Neutrophil (primary cell): ENCODE results near the gene C2orf42.
A peak's percentile ranks its signal among the peaks of the same experiment; 100 is the strongest.
"Not testable (repeated sequence)": the region's sequence is repeated elsewhere in the genome, so short reads cannot be mapped to it uniquely, and the experiment has no call there.

Experiments
- H3K27ac ChIP-seq: fragments of 200-600 bp; sonication (generic); 2 replicates; pipeline ENCODE4 v1.5.1; 2016; ENCODE audit warnings: mild to moderate bottlenecking, moderate library complexity
- H3K27me3 ChIP-seq: fragments of 200-600 bp; sonication (generic); 2 replicates; pipeline ENCODE4 v1.6.0; 2016; ENCODE audit warnings: mild to moderate bottlenecking
- H3K36me3 ChIP-seq: fragments of 200-600 bp; sonication (generic); 2 replicates; pipeline ENCODE4 v1.5.1; 2017
- H3K4me1 ChIP-seq, 2 experiments: fragments of 200-600 bp in 1 of 2; sonication (generic) in 1 of 2; 1 replicate in 1 of 2; 2 replicates in 1 of 2; pipeline versions ENCODE4 v1.5.1 to v1.6.1; 2013 to 2016; ENCODE audit warnings: low read depth in 1 of 2, low read length in 1 of 2, mild to moderate bottlenecking in 1 of 2, moderate library complexity in 1 of 2; ENCODE audit not compliant: control insufficient read depth in 1 of 2, insufficient read depth in 1 of 2
- H3K4me3 ChIP-seq, 2 experiments: fragments of 200-600 bp in 1 of 2; sonication (generic) in 1 of 2; 1 replicate in 1 of 2; 2 replicates in 1 of 2; pipeline ENCODE4 v1.5.1; 2013 to 2016; ENCODE audit warnings: low read depth in 1 of 2, low read length in 1 of 2, mild to moderate bottlenecking in 1 of 2, moderate library complexity in 1 of 2
- H3K9me3 ChIP-seq: fragments of 200-600 bp; sonication (generic); 2 replicates; pipeline ENCODE4 v1.5.1; 2016
- TF ChIP-seq, protein P1 (sequence below): fragments of 200-600 bp; sonication (generic); IDR thresholded peaks from 2 replicates; pipeline ENCODE4 v1.5.1; 2016; ENCODE audit warnings: antibody characterized with exemption

C2orf42 gene

DNA sequence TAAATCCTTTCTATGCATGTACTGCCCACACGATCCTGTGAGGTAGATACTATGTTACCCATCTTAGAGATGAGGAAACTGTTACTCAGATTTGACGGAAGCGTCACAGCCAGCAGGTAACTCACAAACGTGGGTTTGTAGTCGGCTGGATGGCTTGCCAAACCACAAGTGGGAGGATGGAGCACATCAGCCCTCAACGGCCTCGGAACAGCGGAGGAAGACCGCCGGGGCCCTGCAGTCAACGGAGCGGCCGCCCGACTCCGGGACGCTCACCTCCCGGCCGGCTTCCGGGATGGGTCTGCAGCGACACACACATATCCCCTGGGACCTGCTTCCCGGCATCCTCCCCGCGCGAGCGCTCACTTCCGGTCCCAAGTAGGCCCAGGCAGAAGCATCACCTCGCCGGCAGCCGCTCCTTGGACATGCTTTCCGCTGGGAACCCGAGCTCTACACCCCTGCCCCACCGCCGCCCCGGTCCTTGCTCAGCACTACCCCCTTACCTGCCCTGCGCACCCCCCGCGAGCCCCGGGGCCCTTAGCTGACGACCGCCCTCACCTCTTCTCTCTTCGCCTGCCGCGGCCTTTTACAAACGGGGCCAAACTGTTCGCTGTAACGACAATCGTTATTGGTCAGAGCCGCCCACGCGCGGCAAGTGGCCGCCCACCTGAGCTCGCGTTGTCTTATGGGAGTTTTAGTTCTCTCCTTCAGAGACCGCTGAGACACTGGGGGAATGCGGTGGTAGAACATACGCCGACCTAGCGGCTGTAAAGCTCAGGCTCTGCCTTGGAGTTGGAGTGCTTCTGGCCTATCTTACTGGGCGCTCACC is at the start of gene C2orf42:
TSS of gene C2orf42 (minus strand) at position 602 of the 826 bp plus-strand sequence. CDS start 9,034 bp downstream, outside the sequence.
- peak within 1 kb of the TSS; percentile 93 for H3K27ac ChIP-seq
- no peaks in the 10 kb centered on the region for H3K9me3 ChIP-seq
- H3K4me3 ChIP-seq: peak within 1 kb of the TSS; percentile 79 to 95
- no peaks in the 10 kb centered on the region for H3K36me3 ChIP-seq
- H3K4me1 ChIP-seq: peaks cover 12 to 15% of the 10 kb centered on the region in 2 experiments
- TF ChIP-seq, protein P1, sequence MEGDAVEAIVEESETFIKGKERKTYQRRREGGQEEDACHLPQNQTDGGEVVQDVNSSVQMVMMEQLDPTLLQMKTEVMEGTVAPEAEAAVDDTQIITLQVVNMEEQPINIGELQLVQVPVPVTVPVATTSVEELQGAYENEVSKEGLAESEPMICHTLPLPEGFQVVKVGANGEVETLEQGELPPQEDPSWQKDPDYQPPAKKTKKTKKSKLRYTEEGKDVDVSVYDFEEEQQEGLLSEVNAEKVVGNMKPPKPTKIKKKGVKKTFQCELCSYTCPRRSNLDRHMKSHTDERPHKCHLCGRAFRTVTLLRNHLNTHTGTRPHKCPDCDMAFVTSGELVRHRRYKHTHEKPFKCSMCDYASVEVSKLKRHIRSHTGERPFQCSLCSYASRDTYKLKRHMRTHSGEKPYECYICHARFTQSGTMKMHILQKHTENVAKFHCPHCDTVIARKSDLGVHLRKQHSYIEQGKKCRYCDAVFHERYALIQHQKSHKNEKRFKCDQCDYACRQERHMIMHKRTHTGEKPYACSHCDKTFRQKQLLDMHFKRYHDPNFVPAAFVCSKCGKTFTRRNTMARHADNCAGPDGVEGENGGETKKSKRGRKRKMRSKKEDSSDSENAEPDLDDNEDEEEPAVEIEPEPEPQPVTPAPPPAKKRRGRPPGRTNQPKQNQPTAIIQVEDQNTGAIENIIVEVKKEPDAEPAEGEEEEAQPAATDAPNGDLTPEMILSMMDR: no peak
- H3K27me3 ChIP-seq: no peaks in the 10 kb centered on the region

DNA sequence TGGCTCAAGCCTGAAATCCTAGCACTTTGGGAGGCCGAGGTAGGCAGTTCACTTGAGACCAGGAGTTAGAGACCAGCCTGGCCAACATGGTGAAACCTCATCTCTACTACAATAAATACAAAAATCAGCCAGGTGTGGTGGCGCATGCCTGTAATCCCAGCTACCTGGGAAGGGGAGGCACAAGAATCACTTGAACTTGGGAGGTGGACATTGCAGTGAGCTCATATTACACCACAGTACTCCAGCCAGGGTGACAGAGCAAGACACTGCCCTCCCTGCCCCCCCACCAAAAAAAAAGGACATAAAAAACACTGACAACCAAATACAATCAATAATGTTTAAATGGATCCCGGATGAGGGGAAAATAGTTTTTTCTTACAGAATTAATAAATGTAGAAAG is 49.8 kb upstream of the C2orf42 start:
- peaks cover 2% of the 10 kb centered on the region for H3K36me3 ChIP-seq
- TF ChIP-seq, protein P1: no peak

DNA sequence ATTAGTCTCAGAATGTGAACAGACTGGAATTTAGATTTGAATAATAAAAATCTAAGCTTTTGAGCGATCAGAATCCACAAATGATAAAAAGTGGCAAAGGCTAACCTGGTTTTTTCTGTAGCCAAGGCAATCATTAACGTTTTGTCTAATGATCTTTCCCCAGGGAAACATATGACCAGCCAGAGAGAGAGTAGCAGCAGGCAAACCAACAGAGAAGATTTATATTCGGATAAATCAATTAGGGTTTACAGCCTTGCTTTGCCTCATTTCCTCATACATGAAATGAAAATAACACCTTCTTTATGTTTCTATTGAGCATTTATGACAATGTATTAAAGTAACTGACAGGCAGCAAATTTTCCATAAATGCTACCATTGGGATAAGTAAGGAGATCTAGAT is 43.1 kb upstream of the C2orf42 start:
- TF ChIP-seq, protein P1: no peak
- Histone ChIP-seq H3K27ac (no peak overlapping the region), H3K27me3 (no peaks in the 10 kb centered on the region), H3K9me3 (no peaks in the 10 kb centered on the region), H3K36me3 (peaks cover 53% of the 10 kb centered on the region), H3K4me1 (no peaks in the 10 kb centered on the region), H3K4me3 (no peak overlapping the region)

More for the DNA sequence above, 49.8 kb upstream of the C2orf42 start:
- H3K4me3 ChIP-seq: no peak overlapping the region
- no peaks in the 10 kb centered on the region for H3K27me3 ChIP-seq
- H3K27ac ChIP-seq: peak overlapping the region; percentile 50
- peaks cover 12 to 13% of the 10 kb centered on the region in 2 experiments for H3K4me1 ChIP-seq
- H3K9me3 ChIP-seq: no peaks in the 10 kb centered on the region

DNA sequence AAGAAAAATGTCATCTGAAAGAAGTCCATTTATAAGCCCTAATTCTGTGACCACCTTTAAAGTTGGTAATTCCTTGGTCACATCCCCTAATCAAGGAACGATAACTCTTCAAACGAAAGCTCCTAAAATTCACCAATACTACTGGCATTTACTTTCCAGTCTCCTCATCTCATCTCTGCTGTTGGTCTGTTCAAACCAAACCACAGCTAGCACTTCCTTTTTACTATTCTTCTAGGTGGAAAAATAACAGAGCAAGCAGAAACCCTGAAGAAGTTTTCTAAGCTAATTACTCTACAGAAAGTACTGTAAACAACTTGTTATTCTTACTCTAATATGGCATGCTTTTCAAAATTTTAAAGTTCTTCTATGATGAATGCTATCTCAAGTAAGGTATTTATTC is 36.0 kb upstream of the C2orf42 start:
- H3K27ac ChIP-seq: no peak overlapping the region
- H3K4me3 ChIP-seq: no peak overlapping the region
- TF ChIP-seq, protein P1: no peak
- H3K36me3 ChIP-seq: peaks cover 90% of the 10 kb centered on the region
- no peaks in the 10 kb centered on the region for H3K9me3 ChIP-seq
- no peaks in the 10 kb centered on the region for H3K4me1 ChIP-seq
- no peaks in the 10 kb centered on the region for H3K27me3 ChIP-seq

DNA sequence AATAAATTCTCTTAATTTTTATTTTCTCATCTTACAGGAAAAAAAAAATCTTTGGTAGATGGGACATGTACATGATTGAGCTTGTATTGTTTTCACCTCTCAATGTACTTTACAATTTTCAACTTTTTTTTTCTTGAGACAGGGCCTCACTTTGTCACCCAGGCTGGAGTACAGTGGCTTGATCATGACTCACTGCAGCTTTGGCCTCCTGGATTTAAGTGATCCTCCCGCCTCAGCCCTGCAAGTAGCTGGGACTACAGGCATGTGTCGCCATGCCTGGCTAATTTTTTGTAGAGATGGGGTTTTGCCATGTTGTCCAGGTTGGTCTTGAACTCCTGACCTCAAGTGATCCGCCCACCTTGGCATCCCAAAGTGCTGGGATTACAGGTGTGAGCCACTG is 32.5 kb upstream of the C2orf42 start:
- not testable (repeated sequence) for H3K27ac ChIP-seq, H3K27me3 ChIP-seq, H3K9me3 ChIP-seq, H3K4me1 ChIP-seq, H3K4me3 ChIP-seq
- peaks cover 92% of the 10 kb centered on the region for H3K36me3 ChIP-seq

DNA sequence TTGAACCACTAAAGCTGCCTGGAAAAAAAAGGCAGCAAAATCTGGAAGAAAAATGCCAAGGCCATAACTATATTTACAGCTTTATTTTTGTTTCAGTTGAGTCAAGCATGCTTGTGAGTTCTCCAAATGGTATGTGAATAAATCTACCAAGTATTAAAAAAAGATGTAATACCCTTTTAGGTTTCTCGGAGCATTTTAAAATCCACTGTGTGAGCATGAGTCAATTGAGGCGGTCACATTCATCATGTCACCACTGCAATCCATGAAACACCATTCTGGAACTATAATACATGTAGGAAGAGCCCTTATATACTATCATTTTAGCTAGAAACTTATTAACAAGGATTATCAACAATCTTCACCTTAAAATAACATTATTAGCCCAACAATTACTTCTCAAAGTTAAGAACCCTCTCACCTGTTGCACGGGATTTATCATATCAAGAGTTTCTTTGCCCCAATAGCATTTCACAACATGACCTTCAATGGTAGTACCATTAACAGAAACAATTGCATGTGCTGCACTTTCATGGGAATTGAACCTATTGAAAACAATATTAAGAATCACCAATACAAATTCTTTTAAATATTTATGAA is 24.2 kb upstream of the C2orf42 start:
- Histone ChIP-seq H3K36me3 (peaks cover 82% of the 10 kb centered on the region), H3K4me1 (no peaks in the 10 kb centered on the region), H3K9me3 (no peaks in the 10 kb centered on the region), H3K27me3 (no peaks in the 10 kb centered on the region), H3K27ac (no peak overlapping the region), H3K4me3 (no peak overlapping the region)
- TF ChIP-seq, protein P1: no peak
